NB4 (cell line): ENCODE measurements around the gene LTB4R2.

Experiments used
- DNase-seq: peaks from one replicate; pipeline ENCODE4 v3.0.0; 2010; ENCODE audit warnings: low read depth
- H3K4me3 ChIP-seq: one replicate; pipeline ENCODE4 v1.5.1; 2011; ENCODE audit warnings: mild to moderate bottlenecking, low read depth, low read length, moderate library complexity
- MYC ChIP-seq: IDR thresholded peaks from 2 replicates; pipeline ENCODE4 v1.6.1; 2011; ENCODE audit warnings: low read depth, low read length
- POLR2A ChIP-seq: IDR thresholded peaks from 2 replicates; pipeline ENCODE4 v1.6.1; 2011; ENCODE audit warnings: mild to moderate bottlenecking; ENCODE audit not compliant: insufficient read length; ENCODE audit errors: extremely low read depth
- TF ChIP-seq, protein P1 (sequence below): IDR thresholded peaks from one replicate; pipeline ENCODE4 v1.5.1; 2012; ENCODE audit warnings: low read depth, low read length
- TF ChIP-seq, protein P2 (sequence below): IDR thresholded peaks from 2 replicates; pipeline ENCODE4 v1.6.1; 2011; ENCODE audit warnings: low read depth, low read length

The LTB4R2 gene

DNA sequence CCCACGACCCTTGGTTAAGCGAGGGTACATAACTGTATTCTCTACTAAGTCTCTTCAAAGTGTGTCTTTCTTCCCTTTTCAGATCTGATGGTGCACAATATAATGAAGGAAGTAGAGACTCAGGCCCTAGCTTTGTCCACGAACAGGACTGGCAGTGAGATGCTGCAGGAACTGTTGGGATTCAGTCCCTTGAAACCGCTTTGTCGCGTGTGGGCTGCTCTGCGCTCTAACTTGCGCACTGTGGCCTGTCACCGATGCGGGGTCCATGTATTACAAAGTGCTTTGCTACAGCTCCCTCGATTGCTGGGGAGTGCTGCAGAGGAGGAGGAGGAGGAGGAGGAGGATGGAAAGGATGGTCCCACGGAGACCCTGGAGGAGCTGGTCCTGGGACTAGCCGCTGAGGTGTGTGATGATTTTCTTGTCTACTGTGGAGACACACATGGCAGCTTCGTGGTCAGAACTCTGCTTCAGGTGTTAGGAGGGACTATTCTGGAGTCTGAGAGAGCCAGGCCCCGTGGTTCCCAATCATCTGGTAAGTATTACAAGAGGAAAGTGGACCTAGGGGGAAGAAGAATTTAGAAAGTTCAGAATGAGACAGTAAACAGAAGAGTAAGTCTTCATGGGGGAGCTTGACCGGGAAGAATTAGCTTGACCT, 9.5 kb upstream of the LTB4R2 start:
- no peak for DNase-seq
- peak overlapping the region; percentile 98 for H3K4me3 ChIP-seq
- TF ChIP-seq POLR2A: no peak
- TF ChIP-seq, protein P1, sequence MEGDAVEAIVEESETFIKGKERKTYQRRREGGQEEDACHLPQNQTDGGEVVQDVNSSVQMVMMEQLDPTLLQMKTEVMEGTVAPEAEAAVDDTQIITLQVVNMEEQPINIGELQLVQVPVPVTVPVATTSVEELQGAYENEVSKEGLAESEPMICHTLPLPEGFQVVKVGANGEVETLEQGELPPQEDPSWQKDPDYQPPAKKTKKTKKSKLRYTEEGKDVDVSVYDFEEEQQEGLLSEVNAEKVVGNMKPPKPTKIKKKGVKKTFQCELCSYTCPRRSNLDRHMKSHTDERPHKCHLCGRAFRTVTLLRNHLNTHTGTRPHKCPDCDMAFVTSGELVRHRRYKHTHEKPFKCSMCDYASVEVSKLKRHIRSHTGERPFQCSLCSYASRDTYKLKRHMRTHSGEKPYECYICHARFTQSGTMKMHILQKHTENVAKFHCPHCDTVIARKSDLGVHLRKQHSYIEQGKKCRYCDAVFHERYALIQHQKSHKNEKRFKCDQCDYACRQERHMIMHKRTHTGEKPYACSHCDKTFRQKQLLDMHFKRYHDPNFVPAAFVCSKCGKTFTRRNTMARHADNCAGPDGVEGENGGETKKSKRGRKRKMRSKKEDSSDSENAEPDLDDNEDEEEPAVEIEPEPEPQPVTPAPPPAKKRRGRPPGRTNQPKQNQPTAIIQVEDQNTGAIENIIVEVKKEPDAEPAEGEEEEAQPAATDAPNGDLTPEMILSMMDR: no peak
- TF ChIP-seq MYC: no peak
- TF ChIP-seq, protein P2, sequence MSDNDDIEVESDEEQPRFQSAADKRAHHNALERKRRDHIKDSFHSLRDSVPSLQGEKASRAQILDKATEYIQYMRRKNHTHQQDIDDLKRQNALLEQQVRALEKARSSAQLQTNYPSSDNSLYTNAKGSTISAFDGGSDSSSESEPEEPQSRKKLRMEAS: no peak

DNA sequence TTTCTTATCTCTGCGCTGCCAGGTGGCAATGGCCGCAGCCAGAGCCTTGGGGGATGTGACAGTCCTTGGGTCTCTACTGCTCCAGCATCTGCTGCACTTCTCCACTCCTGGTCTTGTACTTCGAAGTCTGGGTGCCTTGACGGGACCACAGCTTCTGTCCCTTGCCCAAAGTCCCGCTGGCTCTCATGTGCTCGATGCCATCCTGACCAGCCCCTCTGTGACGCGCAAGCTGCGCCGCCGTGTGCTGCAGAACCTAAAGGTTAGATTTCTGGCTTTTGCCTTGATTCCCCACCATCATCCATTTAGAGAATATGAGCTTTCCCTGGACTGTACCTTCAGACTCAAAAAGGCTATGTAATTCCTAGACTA, 5.9 kb upstream of the LTB4R2 start:
- H3K4me3 ChIP-seq: no peak overlapping the region
- no peak for TF ChIP-seq MYC
- TF ChIP-seq, protein P1: no peak
- TF ChIP-seq, protein P2: no peak
- TF ChIP-seq POLR2A: no peak
- DNase-seq: no peak

DNA sequence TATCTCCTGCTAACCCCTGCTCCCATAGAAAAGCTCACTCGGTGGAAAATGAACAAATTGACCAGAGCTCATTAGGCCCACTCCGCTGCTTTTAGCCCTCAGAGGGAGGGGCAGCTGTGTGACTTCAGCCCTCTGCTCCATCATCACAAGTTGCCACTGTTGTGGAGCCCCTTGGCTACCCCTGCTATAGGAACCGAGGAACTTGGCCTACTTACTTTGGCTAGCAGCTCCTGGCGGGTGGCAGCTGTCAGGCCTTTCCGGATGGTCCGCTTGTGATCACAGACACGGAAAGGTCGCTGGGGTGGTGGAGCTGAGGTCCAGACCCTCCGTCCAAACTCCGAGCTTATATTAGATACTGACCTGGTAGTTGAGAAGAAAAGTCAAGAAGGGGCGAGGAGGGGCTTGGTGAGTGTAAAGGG, 2.8 kb upstream of the LTB4R2 start:
- H3K4me3 ChIP-seq: no peak overlapping the region
- TF ChIP-seq, protein P1: no peak
- TF ChIP-seq POLR2A (no peak), MYC (no peak)
- TF ChIP-seq, protein P2: no peak
- DNase-seq: no peak

DNA sequence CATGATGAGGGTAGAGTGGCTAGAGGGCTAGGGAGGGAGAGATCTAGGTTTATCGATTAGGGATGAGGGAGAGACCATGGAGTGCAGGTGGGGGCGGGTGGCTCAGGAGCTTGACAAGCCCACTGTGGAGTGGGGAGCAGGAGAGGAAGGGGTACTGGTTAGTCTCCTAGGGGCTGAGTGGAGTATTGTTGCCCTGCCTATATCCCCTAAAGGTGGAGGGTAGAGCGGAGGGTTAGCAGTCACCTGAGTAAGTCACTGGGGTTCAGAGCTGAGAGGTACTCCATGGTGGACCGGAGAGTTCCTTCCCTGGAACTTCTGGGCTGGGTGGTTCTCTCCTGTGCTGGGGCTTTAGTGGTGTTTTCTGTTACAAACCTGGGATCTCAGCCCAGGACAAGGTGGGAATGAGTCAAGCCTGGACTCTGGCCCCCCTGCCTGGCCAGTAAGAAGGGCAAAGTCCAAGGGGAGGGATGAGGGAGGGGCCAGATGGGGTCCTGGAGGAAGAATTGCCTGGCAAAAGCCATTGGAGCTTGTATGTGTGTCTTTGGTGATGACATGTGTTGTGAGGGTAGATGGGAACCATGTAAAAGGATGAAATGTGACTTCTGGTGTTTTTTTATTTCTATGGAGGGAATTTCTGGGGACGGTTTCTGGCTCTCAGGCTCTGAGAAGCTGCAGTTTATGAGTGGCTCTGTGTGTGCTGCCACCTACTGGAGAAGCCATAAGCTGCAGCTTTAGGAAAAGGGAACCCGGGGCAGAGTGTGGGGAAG, 2.2 kb upstream of the LTB4R2 start, which contains the start of gene CIDEB:
TSS of gene CIDEB (minus strand) at position 403 of the 767 bp plus-strand sequence. CDS start at position 284, 119 bp downstream.
- DNase-seq: peak; percentile 73
- TF ChIP-seq, protein P2: no peak
- TF ChIP-seq, protein P1: peak; percentile 94
- H3K4me3 ChIP-seq: no peak within 1 kb of the TSS

DNA sequence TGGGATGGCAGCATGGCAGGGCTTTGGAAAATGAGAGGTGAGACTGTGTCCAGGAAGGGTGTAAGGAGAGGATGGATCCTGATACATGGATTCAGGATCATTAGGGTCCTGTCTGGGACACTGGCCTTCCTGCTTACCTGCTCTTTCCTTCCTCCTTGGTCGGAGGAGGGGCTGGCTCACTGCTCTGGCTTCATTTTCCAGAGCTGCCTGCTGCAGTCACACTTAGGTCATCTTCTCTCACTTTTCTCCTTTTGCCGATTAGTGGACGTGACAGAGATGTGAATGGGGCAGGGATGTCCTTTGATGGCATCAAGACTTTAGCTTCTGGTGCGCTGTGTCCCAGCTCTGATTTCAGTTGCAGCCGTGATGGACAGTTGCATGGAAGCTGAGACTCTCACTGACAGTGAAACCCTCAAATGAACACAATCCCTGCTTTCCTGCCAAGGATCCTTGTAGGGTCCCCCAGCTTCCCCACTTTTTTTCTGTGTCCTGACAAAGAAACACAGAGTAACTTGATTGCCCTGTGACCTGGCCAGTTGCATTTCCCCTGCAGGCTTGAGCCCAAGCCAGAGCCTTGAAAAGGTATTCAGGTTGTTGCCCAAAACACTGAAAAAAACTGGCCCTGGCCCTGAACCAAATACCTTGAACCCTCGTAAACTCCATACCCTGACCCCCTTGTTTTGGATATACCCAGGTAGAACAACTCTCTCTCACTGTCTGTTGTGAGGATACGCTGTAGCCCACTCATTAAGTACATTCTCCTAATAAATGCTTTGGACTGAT, 1.4 kb upstream of the LTB4R2 start:
- DNase-seq: no peak
- no peak overlapping the region for H3K4me3 ChIP-seq
- TF ChIP-seq MYC (no peak), POLR2A (no peak)
- TF ChIP-seq, protein P1: no peak
- TF ChIP-seq, protein P2: no peak
